ENCODE data around the gene LAMP5.

Gene LAMP5

GRCh38 chr20:9566977-9567376 lies 52.6 kb downstream of the LAMP5 start:
- Histone ChIP-seq H3K36me3 (no peaks in the 10 kb centered on the region), H3K27ac (no peak overlapping the region), H3K4me1 (no peaks in the 10 kb centered on the region), H3K4me3 (no peak overlapping the region), H3K27me3 (no peaks in the 10 kb centered on the region), H3K9me3 (no peaks in the 10 kb centered on the region)
- intact Hi-C loops (cut with DNase I; ENCODE audit: low total_unique reads) = no loop called here
- DNase-seq = no peak
- no peak for TF ChIP-seq CTCF (IDR thresholded peaks at IDR 0.05)

GRCh38 chr20:9570612-9571011 lies 56.2 kb downstream of the LAMP5 start:
- Histone ChIP-seq H3K36me3 (no peaks in the 10 kb centered on the region), H3K4me3 (no peak overlapping the region), H3K27ac (no peak overlapping the region), H3K9me3 (no peaks in the 10 kb centered on the region), H3K4me1 (no peaks in the 10 kb centered on the region), H3K27me3 (no peaks in the 10 kb centered on the region)
- DNase-seq = no peak
- intact Hi-C loops (cut with DNase I; ENCODE audit: low total_unique reads) = no loop called here
- TF ChIP-seq CTCF (IDR thresholded peaks at IDR 0.05) = no peak

GRCh38 chr20:9571783-9572182 lies 57.4 kb downstream of the LAMP5 start:
- no peaks in the 10 kb centered on the region for H3K27me3 ChIP-seq
- DNase-seq = no peak
- intact Hi-C loops (cut with DNase I; ENCODE audit: low total_unique reads) = no loop called here
- TF ChIP-seq CTCF (IDR thresholded peaks at IDR 0.05) = no peak
- H3K9me3 ChIP-seq = no peaks in the 10 kb centered on the region
- no peak overlapping the region for H3K4me3 ChIP-seq
- H3K4me1 ChIP-seq = no peaks in the 10 kb centered on the region
- H3K36me3 ChIP-seq = no peaks in the 10 kb centered on the region
- H3K27ac ChIP-seq = no peak overlapping the region

GRCh38 chr20:9572670-9573069 lies 58.3 kb downstream of the LAMP5 start:
- no peak for TF ChIP-seq CTCF (IDR thresholded peaks at IDR 0.05)
- no peaks in the 10 kb centered on the region for H3K4me1 ChIP-seq
- no peaks in the 10 kb centered on the region for H3K9me3 ChIP-seq
- DNase-seq = no peak
- H3K27ac ChIP-seq = no peak overlapping the region
- no peak overlapping the region for H3K4me3 ChIP-seq
- intact Hi-C loops (cut with DNase I; ENCODE audit: low total_unique reads) = no loop called here
- no peaks in the 10 kb centered on the region for H3K36me3 ChIP-seq
- no peaks in the 10 kb centered on the region for H3K27me3 ChIP-seq

GRCh38 chr20:9573335-9574151 lies 59.2 kb downstream of the LAMP5 start:
- Histone ChIP-seq H3K36me3 (no peaks in the 10 kb centered on the region), H3K9me3 (no peaks in the 10 kb centered on the region), H3K4me3 (no peak overlapping the region), H3K27ac (no peak overlapping the region), H3K27me3 (no peaks in the 10 kb centered on the region), H3K4me1 (no peaks in the 10 kb centered on the region)
- DNase-seq = no peak
- intact Hi-C loops (cut with DNase I; ENCODE audit: low total_unique reads) = no loop called here
- no peak for TF ChIP-seq CTCF (IDR thresholded peaks at IDR 0.05)

Data from tibial artery (tissue), 4 donors.